GM18951 (cell line): ENCODE measurements around the gene WDR62.

Experiments used
- POLR2A ChIP-seq: IDR thresholded peaks from 4 replicates; pipeline ENCODE4 v1.6.1; 2011; ENCODE audit warnings: mild to moderate bottlenecking; ENCODE audit not compliant: insufficient read length, insufficient read depth; ENCODE audit errors: extremely low read depth
- in situ Hi-C: fragments of 300-500 bp; cut with MboI; formaldehyde crosslinking; loops from one replicate; pipeline ENCODE4 v1.12.0; 2022; ENCODE audit warnings: low sequenced_read_pairs, mixed read lengths, inconsistent platforms; ENCODE audit not compliant: unreplicated experiment

Gene WDR62

DNA sequence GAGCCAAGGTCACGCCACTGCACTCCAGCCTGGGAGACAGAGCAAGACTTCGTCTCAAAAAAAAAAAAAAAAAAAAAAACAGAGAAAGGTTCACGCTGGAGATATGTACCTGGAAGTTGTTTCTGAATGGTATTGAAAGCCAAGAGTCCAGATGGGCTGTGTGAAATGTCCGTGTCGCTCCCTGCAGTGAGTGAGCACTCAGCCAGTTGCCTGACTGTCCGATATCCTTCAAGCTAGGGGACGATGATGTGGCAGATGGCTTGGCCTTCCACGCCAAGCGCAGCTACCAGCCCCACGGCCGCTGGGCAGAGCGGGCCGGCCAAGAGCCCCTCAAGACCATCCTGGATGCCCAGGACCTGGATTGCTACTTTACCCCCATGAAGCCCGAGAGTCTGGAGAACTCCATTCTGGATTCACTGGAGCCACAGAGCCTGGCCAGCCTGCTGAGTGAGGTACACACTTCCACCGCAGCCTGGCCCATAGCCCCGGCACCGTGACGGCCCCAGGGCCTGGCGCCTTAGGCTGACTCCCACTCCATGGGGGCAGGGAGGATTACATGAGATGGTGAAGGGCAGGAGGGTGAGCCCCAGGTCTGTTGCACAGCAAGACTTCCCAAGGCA lies 44.6 kb downstream of the WDR62 start:
- in situ Hi-C loops: no loop called here
- TF ChIP-seq POLR2A: no peak

DNA sequence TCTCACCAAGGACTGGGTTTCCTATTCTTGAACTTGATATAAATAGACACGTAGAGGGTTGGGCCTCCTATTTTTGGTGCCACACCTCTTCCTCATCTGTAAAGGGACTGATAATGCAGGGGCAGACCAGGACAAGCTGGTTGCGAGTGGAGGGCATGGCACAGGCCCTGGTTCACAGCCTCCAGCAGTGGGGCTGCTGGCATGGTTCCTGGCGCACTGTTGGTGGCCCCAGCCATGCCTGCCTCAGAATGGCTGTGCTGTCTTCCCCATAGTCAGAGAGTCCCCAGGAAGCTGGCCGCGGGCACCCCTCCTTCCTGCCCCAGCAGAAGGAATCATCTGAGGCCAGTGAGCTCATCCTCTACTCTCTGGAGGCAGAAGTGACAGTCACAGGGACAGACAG lies 45.8 kb downstream of the WDR62 start:
- in situ Hi-C loops: no loop called here
- TF ChIP-seq POLR2A: no peak

DNA sequence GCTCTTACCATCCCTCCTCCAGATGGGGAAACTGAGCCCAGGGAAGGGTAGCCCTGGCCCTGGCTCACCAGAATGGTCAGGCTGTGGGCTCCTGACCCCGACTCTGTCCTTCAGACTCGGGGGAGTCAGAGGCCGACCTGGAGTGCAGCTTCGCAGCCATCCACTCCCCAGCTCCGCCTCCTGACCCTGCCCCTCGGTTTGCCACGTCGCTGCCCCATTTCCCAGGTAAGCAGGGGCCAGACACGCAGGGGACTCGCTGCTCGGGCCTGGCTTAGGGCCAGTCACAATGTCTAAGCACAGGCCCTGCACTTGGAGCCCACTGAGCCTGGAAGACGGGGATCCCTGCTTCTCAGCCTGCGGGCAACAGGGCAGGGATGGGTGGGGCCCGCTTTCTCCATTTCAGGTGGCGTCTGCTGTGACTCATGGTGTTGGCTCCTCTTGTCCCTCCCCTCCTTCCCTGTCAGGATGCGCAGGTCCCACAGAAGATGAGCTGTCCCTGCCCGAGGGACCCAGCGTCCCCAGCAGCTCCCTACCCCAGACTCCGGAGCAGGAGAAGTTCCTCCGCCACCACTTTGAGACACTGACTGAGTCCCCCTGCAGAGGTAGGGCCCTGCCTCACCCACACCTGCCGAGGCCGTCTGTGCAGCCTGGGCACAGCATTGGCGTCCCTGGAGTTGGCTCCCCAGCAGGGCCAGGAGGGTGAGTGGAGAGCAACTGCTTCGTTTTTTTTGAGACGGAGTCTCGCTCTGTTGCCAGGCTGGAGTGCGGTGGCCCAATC lies 47.0 kb downstream of the WDR62 start:
- no peak for TF ChIP-seq POLR2A
- in situ Hi-C loops: no loop called here

DNA sequence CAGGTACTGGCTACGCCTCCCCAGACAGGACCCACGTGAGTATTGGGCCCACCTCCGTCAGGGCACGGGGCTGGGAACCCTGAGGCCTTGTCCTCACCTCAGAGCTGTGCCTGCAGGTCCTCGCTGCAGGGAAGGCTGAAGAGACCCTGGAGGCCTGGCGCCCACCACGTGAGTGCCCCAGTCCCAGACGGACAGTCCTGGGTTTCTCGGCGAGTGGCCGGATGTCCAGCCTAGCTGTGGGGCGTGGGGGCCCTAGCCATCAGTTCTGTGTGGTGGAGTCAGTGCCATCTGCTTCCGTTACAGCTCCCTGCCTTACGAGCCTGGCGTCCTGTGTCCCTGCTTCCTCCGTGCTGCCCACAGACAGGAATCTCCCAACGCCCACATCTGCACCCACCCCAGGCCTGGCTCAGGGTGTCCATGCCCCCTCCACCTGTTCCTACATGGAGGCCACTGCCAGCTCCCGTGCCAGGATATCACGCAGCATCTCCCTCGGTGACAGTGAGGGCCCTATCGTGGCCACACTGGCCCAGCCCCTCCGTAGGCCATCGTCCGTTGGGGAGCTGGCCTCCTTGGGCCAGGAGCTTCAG lies 48.4 kb downstream of the WDR62 start:
- TF ChIP-seq POLR2A: no peak

GRCh38 chr19:36103842-36104552 lies 49.3 kb downstream of the WDR62 start:
- no peak for TF ChIP-seq POLR2A
- in situ Hi-C loops: no loop called here

More for the DNA sequence above, 48.4 kb downstream of the WDR62 start:
- in situ Hi-C loops: no loop called here

- no peak for TF ChIP-seq POLR2A
- in situ Hi-C loops: no loop called here
Observed at GRCh38 chr19:36106441-36106840, 51.7 kb downstream of the WDR62 start.

- no peak for TF ChIP-seq POLR2A
- in situ Hi-C loops: no loop called here
Observed at GRCh38 chr19:36106991-36107390, 52.3 kb downstream of the WDR62 start.

DNA sequence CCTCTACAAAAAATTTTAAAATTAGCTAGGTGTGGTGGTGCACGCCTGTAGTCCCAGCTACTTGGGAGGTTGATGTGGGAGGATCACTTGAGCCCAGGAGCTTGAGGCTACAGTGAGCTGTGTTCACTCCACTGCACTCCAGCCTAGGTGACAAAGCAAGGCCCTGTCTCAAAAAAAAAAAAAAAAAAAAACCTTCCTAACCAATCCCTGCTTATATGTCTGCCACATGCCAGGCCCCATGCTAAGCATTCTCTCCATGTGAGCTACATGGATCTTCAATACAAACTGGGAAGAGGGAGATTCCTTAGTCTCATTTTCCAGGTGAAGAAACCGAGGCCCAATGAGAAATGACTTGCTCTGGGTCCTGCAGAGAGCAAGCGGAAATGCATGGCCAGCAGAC lies 54.0 kb downstream of the WDR62 start:
- no peak for TF ChIP-seq POLR2A
- in situ Hi-C loops: no loop called here

GRCh38 chr19:36110487-36111199 lies 55.9 kb downstream of the WDR62 start, which contains the start of gene OVOL3:
TSS of gene OVOL3 (plus strand) at chr19:36111143. CDS start at chr19:36111203, 60 bp downstream.
- in situ Hi-C loops: no loop called here
- no peak for TF ChIP-seq POLR2A

- TF ChIP-seq POLR2A: no peak
- in situ Hi-C loops: no loop called here
Observed at GRCh38 chr19:36111200-36111539, 56.5 kb downstream of the WDR62 start.

DNA sequence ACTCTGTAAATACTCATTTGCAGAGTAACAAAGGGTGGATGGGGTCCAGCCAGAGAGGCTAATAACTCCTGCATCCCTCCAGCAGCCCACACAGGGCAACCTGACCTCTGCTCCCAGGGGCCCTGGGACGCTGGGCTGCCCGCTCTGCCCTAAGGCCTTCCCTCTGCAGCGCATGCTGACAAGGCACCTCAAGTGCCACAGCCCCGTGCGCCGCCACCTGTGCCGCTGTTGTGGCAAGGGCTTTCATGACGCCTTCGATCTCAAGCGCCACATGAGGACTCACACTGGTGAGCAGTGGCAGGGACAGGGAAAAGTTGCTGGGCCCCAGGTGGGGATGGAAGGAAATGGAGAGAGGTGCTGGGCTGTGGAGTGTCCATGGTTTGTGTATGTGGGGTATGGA lies 58.0 kb downstream of the WDR62 start:
- no peak for TF ChIP-seq POLR2A
- in situ Hi-C loops: no loop called here

GRCh38 chr19:36113425-36113824 lies 58.7 kb downstream of the WDR62 start:
- in situ Hi-C loops: no loop called here

More at GRCh38 chr19:36113425-36113824, 58.7 kb downstream of the WDR62 start:
- TF ChIP-seq POLR2A: no peak
